ENCODE results near the gene TSPAN11.

DNA sequence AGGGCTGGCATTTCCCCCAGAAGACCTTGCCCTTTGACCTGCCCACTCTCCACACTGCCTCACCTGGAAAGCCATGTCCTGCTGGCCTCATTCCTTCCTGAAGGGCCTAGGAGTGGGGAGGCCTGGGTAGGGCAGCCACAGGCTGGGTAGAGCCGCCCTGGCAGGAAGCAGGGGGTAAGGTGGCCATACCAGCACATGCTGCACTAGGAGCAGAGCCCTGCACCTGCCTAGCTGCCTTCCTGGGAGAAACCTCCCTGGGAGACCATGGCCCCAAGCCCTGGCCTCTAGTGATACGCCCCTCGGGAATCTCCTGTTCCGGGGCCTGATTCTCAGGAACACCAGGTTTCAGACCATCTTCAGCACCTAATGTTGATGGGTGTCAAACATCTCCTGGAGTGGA lies 65.8 kb downstream of the TSPAN11 start:
- TF ChIP-seq, protein P1, sequence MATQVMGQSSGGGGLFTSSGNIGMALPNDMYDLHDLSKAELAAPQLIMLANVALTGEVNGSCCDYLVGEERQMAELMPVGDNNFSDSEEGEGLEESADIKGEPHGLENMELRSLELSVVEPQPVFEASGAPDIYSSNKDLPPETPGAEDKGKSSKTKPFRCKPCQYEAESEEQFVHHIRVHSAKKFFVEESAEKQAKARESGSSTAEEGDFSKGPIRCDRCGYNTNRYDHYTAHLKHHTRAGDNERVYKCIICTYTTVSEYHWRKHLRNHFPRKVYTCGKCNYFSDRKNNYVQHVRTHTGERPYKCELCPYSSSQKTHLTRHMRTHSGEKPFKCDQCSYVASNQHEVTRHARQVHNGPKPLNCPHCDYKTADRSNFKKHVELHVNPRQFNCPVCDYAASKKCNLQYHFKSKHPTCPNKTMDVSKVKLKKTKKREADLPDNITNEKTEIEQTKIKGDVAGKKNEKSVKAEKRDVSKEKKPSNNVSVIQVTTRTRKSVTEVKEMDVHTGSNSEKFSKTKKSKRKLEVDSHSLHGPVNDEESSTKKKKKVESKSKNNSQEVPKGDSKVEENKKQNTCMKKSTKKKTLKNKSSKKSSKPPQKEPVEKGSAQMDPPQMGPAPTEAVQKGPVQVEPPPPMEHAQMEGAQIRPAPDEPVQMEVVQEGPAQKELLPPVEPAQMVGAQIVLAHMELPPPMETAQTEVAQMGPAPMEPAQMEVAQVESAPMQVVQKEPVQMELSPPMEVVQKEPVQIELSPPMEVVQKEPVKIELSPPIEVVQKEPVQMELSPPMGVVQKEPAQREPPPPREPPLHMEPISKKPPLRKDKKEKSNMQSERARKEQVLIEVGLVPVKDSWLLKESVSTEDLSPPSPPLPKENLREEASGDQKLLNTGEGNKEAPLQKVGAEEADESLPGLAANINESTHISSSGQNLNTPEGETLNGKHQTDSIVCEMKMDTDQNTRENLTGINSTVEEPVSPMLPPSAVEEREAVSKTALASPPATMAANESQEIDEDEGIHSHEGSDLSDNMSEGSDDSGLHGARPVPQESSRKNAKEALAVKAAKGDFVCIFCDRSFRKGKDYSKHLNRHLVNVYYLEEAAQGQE (IDR thresholded peaks at IDR 0.05; ENCODE audit: insufficient read depth in 1 of 2, low read depth in 2 of 2, low read length in 2 of 2), result no peak
- no peak for TF ChIP-seq POLR2AphosphoS5 (IDR thresholded peaks at IDR 0.05; ENCODE audit: low read depth, low read length)
